Measurements from ENCODE around the gene VEZT. TPM values are rescaled to one million over a fixed set of nuclear protein-coding genes. Genes with fewer than 3 reads are reported as not detected.

VEZT gene
- total RNA-seq, 4 donors from 2014 or later: 76.5 to 121 (median 95.2) TPM

GRCh38 chr12:95205016-95205624 is 12.5 kb upstream of the VEZT start:
- no peak overlapping the region for H3K4me3 ChIP-seq
- H3K27ac ChIP-seq: peak overlapping the region; percentile 3 to 65 (median 40)
- TF ChIP-seq POLR2A (IDR thresholded peaks at IDR 0.05) (no peak), CTCF (IDR thresholded peaks at IDR 0.05) (no peak)
- H3K9me3 ChIP-seq: no peaks in the 10 kb centered on the region
- no peaks in the 10 kb centered on the region for H3K27me3 ChIP-seq
- no peak for DNase-seq
- H3K36me3 ChIP-seq: peaks cover 0 to 7% (median 0%) of the 10 kb centered on the region in 3 donors
- H3K4me1 ChIP-seq: peaks cover 0 to 33% (median 3%) of the 10 kb centered on the region in 4 donors

DNA sequence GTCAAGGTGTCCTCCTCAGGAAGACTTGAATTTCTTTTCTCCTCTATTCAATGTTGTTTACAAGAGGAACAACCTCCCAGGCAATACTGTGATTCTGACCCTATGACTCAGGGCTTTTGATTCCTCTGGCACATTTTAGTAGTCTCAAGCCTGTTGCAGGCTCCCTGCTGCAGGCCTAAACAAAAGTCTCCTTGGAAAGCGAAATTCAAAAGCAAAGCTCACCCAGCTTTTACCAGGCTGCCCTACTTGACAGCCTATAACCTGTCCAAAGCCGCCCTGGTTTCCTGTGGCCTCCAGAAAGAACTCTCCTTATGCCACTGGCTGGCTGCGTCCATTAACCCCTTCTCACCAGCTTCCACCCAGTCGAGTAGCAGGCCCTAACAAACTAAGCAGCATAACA is 11.9 kb upstream of the VEZT start:
- TF ChIP-seq CTCF (IDR thresholded peaks at IDR 0.05) (no peak), POLR2A (IDR thresholded peaks at IDR 0.05) (no peak)
- DNase-seq: no peak
- H3K36me3 ChIP-seq: peaks cover 0 to 7% (median 0%) of the 10 kb centered on the region in 3 donors
- H3K9me3 ChIP-seq: no peaks in the 10 kb centered on the region
- no peaks in the 10 kb centered on the region for H3K27me3 ChIP-seq
- peaks cover 0 to 33% (median 1%) of the 10 kb centered on the region in 4 donors for H3K4me1 ChIP-seq
- H3K4me3 ChIP-seq: no peak overlapping the region
- peak overlapping the region in 3 of 4 donors; percentile 26 to 65 (median 44) for H3K27ac ChIP-seq

GRCh38 chr12:95206916-95207315 is 10.7 kb upstream of the VEZT start:
- no peak for DNase-seq
- Histone ChIP-seq H3K27me3 (no peaks in the 10 kb centered on the region), H3K36me3 (peaks cover 0 to 7% (median 0%) of the 10 kb centered on the region in 3 donors), H3K27ac (no peak overlapping the region), H3K9me3 (no peaks in the 10 kb centered on the region), H3K4me3 (no peak overlapping the region), H3K4me1 (peaks cover 0 to 27% (median 0%) of the 10 kb centered on the region in 4 donors)
- TF ChIP-seq CTCF (IDR thresholded peaks at IDR 0.05): no peak
- no peak for TF ChIP-seq POLR2A (IDR thresholded peaks at IDR 0.05)

GRCh38 chr12:95207407-95207806 is 10.2 kb upstream of the VEZT start:
- Histone ChIP-seq H3K36me3 (peaks cover 0 to 7% (median 0%) of the 10 kb centered on the region in 3 donors), H3K4me1 (peaks cover 0 to 22% (median 0%) of the 10 kb centered on the region in 4 donors), H3K9me3 (no peaks in the 10 kb centered on the region), H3K4me3 (no peak overlapping the region), H3K27me3 (no peaks in the 10 kb centered on the region), H3K27ac (no peak overlapping the region)
- DNase-seq: no peak
- no peak for TF ChIP-seq CTCF (IDR thresholded peaks at IDR 0.05)
- TF ChIP-seq POLR2A (IDR thresholded peaks at IDR 0.05): no peak

GRCh38 chr12:95208678-95209077 is 8.9 kb upstream of the VEZT start:
- peaks cover 0 to 7% (median 0%) of the 10 kb centered on the region in 3 donors for H3K36me3 ChIP-seq
- TF ChIP-seq POLR2A (IDR thresholded peaks at IDR 0.05) (no peak), CTCF (IDR thresholded peaks at IDR 0.05) (no peak)
- H3K27ac ChIP-seq: no peak overlapping the region
- H3K27me3 ChIP-seq: no peaks in the 10 kb centered on the region
- DNase-seq: no peak
- H3K9me3 ChIP-seq: no peaks in the 10 kb centered on the region
- no peak overlapping the region for H3K4me3 ChIP-seq
- peaks cover 0 to 12% (median 0%) of the 10 kb centered on the region in 4 donors for H3K4me1 ChIP-seq
